Endothelial cell (in vitro differentiated cells): ENCODE measurements around the gene AKR1C2. TPM values are rescaled to one million over a fixed set of nuclear protein-coding genes. Genes with fewer than 3 reads are reported as not detected.

Experiments used
- DNase-seq: peaks from one replicate; pipeline ENCODE4 v3.0.0; 2021; ENCODE audit warnings: low spot score
- H3K27ac Mint-ChIP-seq: one replicate; pipeline ENCODE4 v1.8.0; 2021; ENCODE audit warnings: mixed read lengths, inconsistent platforms; ENCODE audit not compliant: unreplicated experiment
- H3K27me3 Mint-ChIP-seq: one replicate; pipeline ENCODE4 v1.8.0; 2021; ENCODE audit warnings: mild to moderate bottlenecking, moderate library complexity, mixed read lengths, inconsistent platforms; ENCODE audit not compliant: unreplicated experiment
- H3K36me3 Mint-ChIP-seq: one replicate; pipeline ENCODE4 v1.8.0; 2021; ENCODE audit warnings: mild to moderate bottlenecking, low read depth, mixed read lengths, inconsistent platforms; ENCODE audit not compliant: unreplicated experiment
- H3K4me1 Mint-ChIP-seq: one replicate; pipeline ENCODE4 v1.8.0; 2021; ENCODE audit warnings: mild to moderate bottlenecking, mixed read lengths, inconsistent platforms; ENCODE audit not compliant: unreplicated experiment
- H3K4me3 Mint-ChIP-seq: one replicate; pipeline ENCODE4 v1.8.0; 2021; ENCODE audit warnings: mild to moderate bottlenecking, mixed read lengths, inconsistent platforms; ENCODE audit not compliant: unreplicated experiment
- H3K9me3 Mint-ChIP-seq: one replicate; pipeline ENCODE4 v1.8.0; 2021; ENCODE audit warnings: mixed read lengths, inconsistent platforms; ENCODE audit not compliant: unreplicated experiment
- total RNA-seq: library from RNA; stranded (reverse); fragmentation: NEBNext Ultra II Directional; extraction: Animal tissue kit (Norgen Biotek cat#: 25700); gene quantifications from one replicate; pipeline ENCODE4 v1.2.1, GENCODE V29; 2021; ENCODE audit not compliant: unreplicated experiment
- TF ChIP-seq, protein P1 (sequence below): fragments of 200-600 bp; sonication (generic); IDR thresholded peaks from one replicate; pipeline ENCODE4 v1.5.0; 2021; ENCODE audit warnings: antibody characterized with exemption; ENCODE audit not compliant: unreplicated experiment

Gene AKR1C2
- total RNA-seq, 1 donor from 2014 or later: not detected

GRCh38 chr10:4939224-4940072, 64.2 kb downstream of the AKR1C2 start:
- Mint-ChIP-seq H3K27ac (no peak overlapping the region), H3K4me3 (no peak overlapping the region), H3K9me3 (no peaks in the 10 kb centered on the region), H3K36me3 (peaks cover 5% of the 10 kb centered on the region), H3K27me3 (peaks cover 4% of the 10 kb centered on the region), H3K4me1 (no peaks in the 10 kb centered on the region)
- no peak for DNase-seq
- TF ChIP-seq, protein P1, sequence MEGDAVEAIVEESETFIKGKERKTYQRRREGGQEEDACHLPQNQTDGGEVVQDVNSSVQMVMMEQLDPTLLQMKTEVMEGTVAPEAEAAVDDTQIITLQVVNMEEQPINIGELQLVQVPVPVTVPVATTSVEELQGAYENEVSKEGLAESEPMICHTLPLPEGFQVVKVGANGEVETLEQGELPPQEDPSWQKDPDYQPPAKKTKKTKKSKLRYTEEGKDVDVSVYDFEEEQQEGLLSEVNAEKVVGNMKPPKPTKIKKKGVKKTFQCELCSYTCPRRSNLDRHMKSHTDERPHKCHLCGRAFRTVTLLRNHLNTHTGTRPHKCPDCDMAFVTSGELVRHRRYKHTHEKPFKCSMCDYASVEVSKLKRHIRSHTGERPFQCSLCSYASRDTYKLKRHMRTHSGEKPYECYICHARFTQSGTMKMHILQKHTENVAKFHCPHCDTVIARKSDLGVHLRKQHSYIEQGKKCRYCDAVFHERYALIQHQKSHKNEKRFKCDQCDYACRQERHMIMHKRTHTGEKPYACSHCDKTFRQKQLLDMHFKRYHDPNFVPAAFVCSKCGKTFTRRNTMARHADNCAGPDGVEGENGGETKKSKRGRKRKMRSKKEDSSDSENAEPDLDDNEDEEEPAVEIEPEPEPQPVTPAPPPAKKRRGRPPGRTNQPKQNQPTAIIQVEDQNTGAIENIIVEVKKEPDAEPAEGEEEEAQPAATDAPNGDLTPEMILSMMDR: no peak

Other genes with a start within 250 kb of the AKR1C2 start
- 6.2 TPM for gene AKR1E2, start 177.7 kb downstream of the AKR1C2 start, total RNA-seq
- 1.6 TPM for gene AKR1C1, start 40.4 kb downstream of the AKR1C2 start, total RNA-seq
- gene AKR1C3, start 90.6 kb upstream of the AKR1C2 start, total RNA-seq: 2.8 TPM
- not detected for gene AKR1C8, start 181.3 kb upstream of the AKR1C2 start, total RNA-seq
- not detected for gene AKR1C4, start 193.0 kb upstream of the AKR1C2 start, total RNA-seq